Fibroblast of pulmonary artery (primary cell): Measurements from ENCODE around the gene TMEM253.

ENCODE experiments used
- DNase-seq: peaks from one replicate; pipeline ENCODE4 v3.0.0-alpha.2; 2010; ENCODE audit warnings: low read depth
- H3K4me3 ChIP-seq: replicated peaks from 2 replicates; pipeline ENCODE4 v1.5.1; 2011; ENCODE audit warnings: low read depth, mild to moderate bottlenecking, control low read depth, low read length, moderate library complexity
- TF ChIP-seq, protein P1 (sequence below): IDR thresholded peaks from 2 replicates; pipeline ENCODE4 v1.5.1; 2011; ENCODE audit warnings: mild to moderate bottlenecking, control low read depth, low read length, inconsistent platforms; ENCODE audit errors: missing control alignments

TMEM253 gene

DNA sequence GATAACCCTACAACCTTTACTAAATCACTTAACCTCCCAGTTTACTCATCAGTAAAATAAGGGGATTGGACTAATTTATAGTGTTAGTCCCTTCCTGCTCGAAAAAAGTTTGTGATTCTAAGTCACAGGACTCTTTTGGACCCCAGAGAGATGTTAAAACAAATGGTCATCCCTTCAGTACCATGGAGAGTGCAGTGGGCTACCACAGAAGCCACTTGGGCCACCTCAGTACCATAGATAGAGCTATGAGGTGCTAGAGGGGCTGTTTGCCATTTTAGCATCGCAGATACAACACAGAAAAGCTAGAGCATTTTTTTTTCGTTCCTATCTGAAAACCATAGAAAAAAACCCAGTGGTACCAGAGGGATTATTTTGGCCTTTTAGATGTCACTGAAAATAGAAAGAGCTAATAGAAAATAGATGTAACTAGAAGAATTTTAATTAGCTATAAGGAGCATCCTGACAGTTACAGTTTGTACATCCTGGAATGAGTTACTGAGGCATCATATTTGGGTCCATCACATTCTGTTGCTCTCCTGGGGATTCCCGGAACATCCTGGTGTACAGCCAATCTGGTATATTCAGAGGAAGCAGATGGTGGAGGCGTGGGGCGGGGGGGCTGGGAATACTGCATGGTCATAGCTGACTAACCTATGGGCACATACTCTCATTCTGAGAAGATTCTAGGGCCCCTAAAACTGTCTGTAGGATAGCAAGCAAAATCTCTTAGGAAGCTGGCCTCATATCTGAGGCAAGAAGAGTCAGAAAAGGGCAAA, 5.2 kb upstream of the TMEM253 start:
- peak; percentile 31 for DNase-seq
- TF ChIP-seq, protein P1, sequence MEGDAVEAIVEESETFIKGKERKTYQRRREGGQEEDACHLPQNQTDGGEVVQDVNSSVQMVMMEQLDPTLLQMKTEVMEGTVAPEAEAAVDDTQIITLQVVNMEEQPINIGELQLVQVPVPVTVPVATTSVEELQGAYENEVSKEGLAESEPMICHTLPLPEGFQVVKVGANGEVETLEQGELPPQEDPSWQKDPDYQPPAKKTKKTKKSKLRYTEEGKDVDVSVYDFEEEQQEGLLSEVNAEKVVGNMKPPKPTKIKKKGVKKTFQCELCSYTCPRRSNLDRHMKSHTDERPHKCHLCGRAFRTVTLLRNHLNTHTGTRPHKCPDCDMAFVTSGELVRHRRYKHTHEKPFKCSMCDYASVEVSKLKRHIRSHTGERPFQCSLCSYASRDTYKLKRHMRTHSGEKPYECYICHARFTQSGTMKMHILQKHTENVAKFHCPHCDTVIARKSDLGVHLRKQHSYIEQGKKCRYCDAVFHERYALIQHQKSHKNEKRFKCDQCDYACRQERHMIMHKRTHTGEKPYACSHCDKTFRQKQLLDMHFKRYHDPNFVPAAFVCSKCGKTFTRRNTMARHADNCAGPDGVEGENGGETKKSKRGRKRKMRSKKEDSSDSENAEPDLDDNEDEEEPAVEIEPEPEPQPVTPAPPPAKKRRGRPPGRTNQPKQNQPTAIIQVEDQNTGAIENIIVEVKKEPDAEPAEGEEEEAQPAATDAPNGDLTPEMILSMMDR, result no peak
- H3K4me3 ChIP-seq, result no peak overlapping the region

DNA sequence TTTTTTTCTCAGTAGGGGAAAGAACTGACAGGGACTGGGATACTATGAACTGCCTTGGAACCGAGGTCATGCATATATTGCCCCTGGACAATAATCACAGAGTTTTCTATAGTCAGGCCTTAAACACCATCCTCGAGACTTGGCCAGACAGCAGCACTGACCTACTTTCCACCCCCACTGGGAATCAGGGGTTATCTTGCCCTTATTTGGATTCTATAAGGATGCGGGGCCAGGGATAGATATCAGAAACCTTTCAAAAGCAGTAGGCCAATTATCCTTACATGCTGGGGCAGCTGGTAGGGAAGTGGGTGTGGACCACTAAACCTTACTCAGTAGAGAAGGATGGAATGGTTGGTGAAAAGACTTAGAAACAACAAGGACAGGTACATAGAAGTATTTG, 4.4 kb upstream of the TMEM253 start:
- H3K4me3 ChIP-seq, result no peak overlapping the region
- DNase-seq, result no peak
- TF ChIP-seq, protein P1, result no peak

DNA sequence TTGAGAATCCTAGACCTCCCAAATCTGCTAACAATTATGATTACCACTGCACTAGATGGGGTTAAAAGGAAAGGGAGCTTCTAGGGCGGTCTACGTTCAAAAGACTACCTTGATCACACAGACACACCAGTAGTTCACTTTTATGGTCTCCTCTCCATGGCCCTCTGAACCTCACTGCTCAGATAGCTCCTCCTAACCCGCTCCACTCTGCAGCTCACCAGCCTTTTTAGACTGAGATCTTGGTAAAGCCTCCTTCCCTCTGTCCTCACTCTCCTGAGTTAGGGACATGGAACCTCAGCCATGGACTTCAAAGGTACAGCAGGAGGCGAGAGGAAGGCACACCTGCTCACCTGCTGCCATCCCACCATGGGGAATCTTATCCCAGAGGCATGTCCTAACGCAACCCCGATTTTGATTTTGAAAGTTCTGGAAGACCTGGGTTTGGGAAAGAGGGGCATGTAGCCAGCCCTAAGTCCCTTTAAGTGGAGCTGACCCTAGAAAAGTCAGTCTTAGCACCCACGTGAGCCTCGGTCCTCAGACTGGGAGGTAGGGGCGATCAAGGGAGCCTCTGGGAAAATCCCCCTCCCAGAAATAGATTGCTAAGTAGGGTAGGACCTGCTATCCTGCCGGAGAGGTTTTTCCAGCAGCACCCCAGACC, 3.8 kb upstream of the TMEM253 start:
- no peak for DNase-seq
- H3K4me3 ChIP-seq, result peak overlapping the region; percentile 36
- TF ChIP-seq, protein P1, result no peak

DNA sequence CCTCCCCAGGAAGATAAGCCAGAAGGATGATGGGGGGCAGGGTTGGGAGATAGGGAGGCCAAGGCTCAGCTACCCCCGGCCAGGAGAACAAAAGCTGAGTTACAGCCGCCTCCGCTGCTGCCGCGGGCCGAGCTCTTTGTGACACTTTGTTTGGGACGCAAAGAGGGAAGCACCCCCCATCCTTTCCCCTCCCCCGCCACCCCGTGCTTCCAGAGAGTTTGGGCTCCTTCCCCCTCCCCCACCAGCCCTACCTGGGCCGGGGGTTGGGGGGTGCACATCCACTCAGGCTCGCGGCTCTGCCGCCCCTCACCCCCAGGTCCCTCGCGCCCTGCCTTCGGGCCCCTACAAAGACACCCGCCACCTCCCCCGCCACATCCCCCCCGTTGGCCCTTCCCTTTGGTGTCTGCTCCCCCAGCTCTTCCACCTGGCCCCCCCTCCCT, 3.2 kb upstream of the TMEM253 start:
- H3K4me3 ChIP-seq, result peak overlapping the region; percentile 36
- TF ChIP-seq, protein P1, result no peak
- no peak for DNase-seq

DNA sequence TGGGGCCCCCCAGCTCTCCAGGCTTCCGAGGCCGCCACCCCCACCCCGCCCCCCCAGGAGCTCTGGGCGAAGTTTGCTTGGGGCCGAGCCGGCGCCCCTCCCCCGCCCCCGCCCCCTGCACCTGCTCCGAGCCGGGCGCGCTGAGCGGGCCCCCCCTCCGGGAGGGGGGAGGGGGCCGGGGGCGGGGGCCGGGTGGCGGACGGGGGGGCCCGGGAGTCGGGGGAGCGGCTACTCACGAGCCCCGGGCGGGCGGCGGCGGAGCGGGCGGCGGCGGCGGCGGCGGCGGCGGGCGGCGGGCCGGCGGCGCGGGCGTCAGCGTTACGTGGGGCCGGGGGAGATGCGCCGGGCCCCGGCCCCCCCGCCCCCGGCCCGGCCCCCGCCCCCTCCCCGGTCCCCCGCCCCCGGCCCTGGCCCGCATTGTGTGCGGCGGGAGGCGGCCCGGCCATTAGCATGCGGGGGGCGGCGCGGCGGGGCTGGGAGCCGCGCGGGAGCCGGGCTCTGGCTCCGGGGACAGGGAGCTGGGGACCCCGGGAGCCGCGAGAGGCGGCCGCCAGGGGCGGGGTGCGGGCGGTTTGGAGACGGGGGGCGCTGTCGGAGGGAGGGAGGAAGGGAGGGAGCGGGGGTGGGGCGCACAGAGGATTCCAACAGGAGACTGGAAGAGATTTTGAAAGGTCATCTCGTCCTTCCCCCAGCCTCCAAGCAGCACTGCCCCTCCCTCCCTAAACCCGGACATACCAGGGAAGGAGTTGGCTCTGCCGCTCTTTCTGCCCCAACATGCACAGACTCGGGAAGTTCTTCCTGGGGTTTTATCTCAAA, 2.6 kb upstream of the TMEM253 start, which contains the start of gene ZNF219:
ZNF219 (minus strand) TSS at position 580 of the 816 bp plus-strand sequence. CDS start 5,064 bp downstream, outside the sequence.
- peak; percentile 45 for DNase-seq
- TF ChIP-seq, protein P1, result no peak
- peak within 1 kb of the TSS; percentile 73 for H3K4me3 ChIP-seq

DNA sequence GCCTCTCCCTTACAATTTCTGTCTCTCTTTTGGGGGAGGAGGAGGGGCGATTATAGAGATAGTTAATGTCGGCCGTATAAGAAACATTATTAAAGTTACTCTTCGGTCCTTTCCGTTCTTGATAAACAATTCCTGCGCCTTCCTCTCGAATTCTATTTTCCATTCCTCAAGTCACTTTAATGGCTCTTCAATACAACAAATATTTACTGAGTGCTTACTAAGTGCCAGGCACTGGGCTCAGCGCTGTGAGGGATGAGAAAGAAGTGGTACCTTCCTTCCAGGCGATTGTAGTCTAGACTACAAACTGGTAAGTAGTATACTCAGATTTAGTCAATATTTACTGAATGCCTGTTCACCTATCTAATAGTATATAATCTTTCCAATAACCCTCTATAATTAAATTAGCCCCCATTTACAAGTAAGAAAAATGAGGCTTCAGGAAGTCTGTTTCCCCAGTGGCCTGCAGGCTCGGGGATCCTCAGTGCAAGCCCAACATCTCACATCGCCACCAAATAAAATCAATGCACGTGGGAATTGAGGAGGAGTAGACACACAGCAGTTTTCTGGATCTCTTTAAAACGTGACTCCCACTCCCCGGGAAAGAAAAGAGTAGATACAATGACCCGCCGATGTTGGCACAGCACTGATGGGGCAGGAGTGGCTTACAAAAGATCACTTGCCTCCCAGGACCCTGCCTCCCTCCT, 1.8 kb upstream of the TMEM253 start:
- no peak for DNase-seq
- TF ChIP-seq, protein P1, result no peak
- H3K4me3 ChIP-seq, result peak overlapping the region; percentile 73
